ENCODE measurements around the gene FGD2. TPM values are rescaled to one million over a fixed set of nuclear protein-coding genes. Genes with fewer than 3 reads are reported as not detected.

Gene FGD2
- total and polyA plus RNA-seq, 9 of the 15 experiments (the other 6 are each of a cell fraction or from before 2014, with no cell fraction given) = 0.09 TPM; not detected in 8

GRCh38 chr6:37018198-37019064, 13.0 kb downstream of the FGD2 start (continued):
- no peak for TF ChIP-seq ZNF707 (CRISPR knock-in tag; conservative IDR thresholded peaks at IDR 0.05)
- TF ChIP-seq, protein P1, sequence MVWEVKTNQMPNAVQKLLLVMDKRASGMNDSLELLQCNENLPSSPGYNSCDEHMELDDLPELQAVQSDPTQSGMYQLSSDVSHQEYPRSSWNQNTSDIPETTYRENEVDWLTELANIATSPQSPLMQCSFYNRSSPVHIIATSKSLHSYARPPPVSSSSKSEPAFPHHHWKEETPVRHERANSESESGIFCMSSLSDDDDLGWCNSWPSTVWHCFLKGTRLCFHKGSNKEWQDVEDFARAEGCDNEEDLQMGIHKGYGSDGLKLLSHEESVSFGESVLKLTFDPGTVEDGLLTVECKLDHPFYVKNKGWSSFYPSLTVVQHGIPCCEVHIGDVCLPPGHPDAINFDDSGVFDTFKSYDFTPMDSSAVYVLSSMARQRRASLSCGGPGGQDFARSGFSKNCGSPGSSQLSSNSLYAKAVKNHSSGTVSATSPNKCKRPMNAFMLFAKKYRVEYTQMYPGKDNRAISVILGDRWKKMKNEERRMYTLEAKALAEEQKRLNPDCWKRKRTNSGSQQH (CRISPR knock-in tag; IDR thresholded peaks at IDR 0.05) = no peak
- no peak for TF ChIP-seq POLR2H (tag; IDR thresholded peaks at IDR 0.05; ENCODE audit: low read depth)
- TF ChIP-seq, protein P2, sequence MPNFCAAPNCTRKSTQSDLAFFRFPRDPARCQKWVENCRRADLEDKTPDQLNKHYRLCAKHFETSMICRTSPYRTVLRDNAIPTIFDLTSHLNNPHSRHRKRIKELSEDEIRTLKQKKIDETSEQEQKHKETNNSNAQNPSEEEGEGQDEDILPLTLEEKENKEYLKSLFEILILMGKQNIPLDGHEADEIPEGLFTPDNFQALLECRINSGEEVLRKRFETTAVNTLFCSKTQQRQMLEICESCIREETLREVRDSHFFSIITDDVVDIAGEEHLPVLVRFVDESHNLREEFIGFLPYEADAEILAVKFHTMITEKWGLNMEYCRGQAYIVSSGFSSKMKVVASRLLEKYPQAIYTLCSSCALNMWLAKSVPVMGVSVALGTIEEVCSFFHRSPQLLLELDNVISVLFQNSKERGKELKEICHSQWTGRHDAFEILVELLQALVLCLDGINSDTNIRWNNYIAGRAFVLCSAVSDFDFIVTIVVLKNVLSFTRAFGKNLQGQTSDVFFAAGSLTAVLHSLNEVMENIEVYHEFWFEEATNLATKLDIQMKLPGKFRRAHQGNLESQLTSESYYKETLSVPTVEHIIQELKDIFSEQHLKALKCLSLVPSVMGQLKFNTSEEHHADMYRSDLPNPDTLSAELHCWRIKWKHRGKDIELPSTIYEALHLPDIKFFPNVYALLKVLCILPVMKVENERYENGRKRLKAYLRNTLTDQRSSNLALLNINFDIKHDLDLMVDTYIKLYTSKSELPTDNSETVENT (CRISPR knock-in tag; IDR thresholded peaks at IDR 0.05) = no peak; the same call in 1 of the 2 replicates
- TF ChIP-seq ZNF274 (IDR thresholded peaks at IDR 0.05; ENCODE audit: borderline replicate concordance, low read depth, low read length) = no peak
- TF ChIP-seq ZNF586 (CRISPR knock-in tag; conservative IDR thresholded peaks at IDR 0.05) = no peak
- TF ChIP-seq ZNF134 (CRISPR knock-in tag; conservative IDR thresholded peaks at IDR 0.05) = no peak
- TF ChIP-seq, protein P3, sequence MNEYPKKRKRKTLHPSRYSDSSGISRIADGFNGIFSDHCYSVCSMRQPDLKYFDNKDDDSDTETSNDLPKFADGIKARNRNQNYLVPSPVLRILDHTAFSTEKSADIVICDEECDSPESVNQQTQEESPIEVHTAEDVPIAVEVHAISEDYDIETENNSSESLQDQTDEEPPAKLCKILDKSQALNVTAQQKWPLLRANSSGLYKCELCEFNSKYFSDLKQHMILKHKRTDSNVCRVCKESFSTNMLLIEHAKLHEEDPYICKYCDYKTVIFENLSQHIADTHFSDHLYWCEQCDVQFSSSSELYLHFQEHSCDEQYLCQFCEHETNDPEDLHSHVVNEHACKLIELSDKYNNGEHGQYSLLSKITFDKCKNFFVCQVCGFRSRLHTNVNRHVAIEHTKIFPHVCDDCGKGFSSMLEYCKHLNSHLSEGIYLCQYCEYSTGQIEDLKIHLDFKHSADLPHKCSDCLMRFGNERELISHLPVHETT (CRISPR knock-in tag; conservative IDR thresholded peaks at IDR 0.05 in 1 of 2, IDR thresholded peaks at IDR 0.05 in 1 of 2) = no peak
- TF ChIP-seq ZBTB2 (IDR thresholded peaks at IDR 0.05) = no peak
- TF ChIP-seq HNRNPUL1 (IDR thresholded peaks at IDR 0.05; ENCODE audit: low read length) = no peak
- TF ChIP-seq XRCC4 (IDR thresholded peaks at IDR 0.05; ENCODE audit: extremely low read depth, insufficient read depth, insufficient read length) = no peak
- 0 out of 2 replicates have a peak, but pooled peaks have one; percentile 47 for TF ChIP-seq ZBTB9 (CRISPR knock-in tag; IDR thresholded peaks at IDR 0.05)
- peak; percentile 13 for TF ChIP-seq MEIS2 (IDR thresholded peaks at IDR 0.05; ENCODE audit: partially characterized antibody)
- no peak for TF ChIP-seq HDAC3 (IDR thresholded peaks at IDR 0.05; ENCODE audit: borderline replicate concordance, partially characterized antibody)
